GM10248 (cell line): ENCODE data around the gene ALCAM.

Experiments used
- CTCF ChIA-PET: fragments of 300-600 bp; sonication (Branson Sonifier 250); formaldehyde crosslinking; extraction: SDS; loops from one replicate; lab custom pipeline; 2021; ENCODE audit warnings: antibody characterized with exemption; lab: Yijun Ruan, JAX
- POLR2A ChIA-PET: fragments of 350-650 bp; sonication (Branson Sonifier 250); formaldehyde crosslinking; extraction: SDS; loops from one replicate; lab custom pipeline; 2020; ENCODE audit warnings: antibody characterized with exemption; lab: Yijun Ruan, JAX
- DNase-seq: peaks from one replicate; pipeline ENCODE4 v3.0.0; 2012; ENCODE audit errors: extremely low spot score
- CTCF ChIP-seq: IDR thresholded peaks from 2 replicates; pipeline ENCODE4 v1.5.1; 2012; ENCODE audit warnings: mild to moderate bottlenecking, low read depth; ENCODE audit errors: extremely low read depth, missing control alignments, control extremely low read depth

The ALCAM gene

GRCh38 chr3:105505170-105505569 lies 138.5 kb downstream of the ALCAM start:
- POLR2A ChIA-PET: interaction anchor here (0.6 kb wide), 1 partner anchor 550 kb away, joined by 5 read pairs; no protein-coding TSS in a partner anchor
- TF ChIP-seq CTCF: no peak
- CTCF ChIA-PET: interaction anchor here (0.8 to 5.8 kb wide), 7 partner anchors 9 to 1559 kb away, joined by 3 to 50 read pairs (median 4); no protein-coding TSS in a partner anchor
- DNase-seq: no peak

GRCh38 chr3:105511031-105511430 lies 144.3 kb downstream of the ALCAM start:
- POLR2A ChIA-PET: no interaction called here
- TF ChIP-seq CTCF: no peak
- CTCF ChIA-PET: interaction anchor here (1.2 to 1.5 kb wide), 5 partner anchors 9 to 145 kb away, joined by 3 to 4 read pairs (median 3); partner anchors contain the start of gene ALCAM
- no peak for DNase-seq

GRCh38 chr3:105512061-105512460 lies 145.4 kb downstream of the ALCAM start:
- ChIA-PET CTCF (interaction anchor here (1.0 to 1.4 kb wide), 3 partner anchors 10 to 146 kb away, joined by 3 to 4 read pairs (median 3); partner anchors contain the start of gene ALCAM), POLR2A (no interaction called here)
- no peak for DNase-seq
- TF ChIP-seq CTCF: no peak

GRCh38 chr3:105513042-105513441 lies 146.3 kb downstream of the ALCAM start:
- no peak for TF ChIP-seq CTCF
- DNase-seq: no peak
- POLR2A ChIA-PET: no interaction called here
- CTCF ChIA-PET: no interaction called here

GRCh38 chr3:105513886-105514285 lies 147.2 kb downstream of the ALCAM start:
- no peak for TF ChIP-seq CTCF
- ChIA-PET CTCF (no interaction called here), POLR2A (no interaction called here)
- DNase-seq: no peak

- ChIA-PET CTCF (interaction anchor here (4.8 kb wide), 1 partner anchor 12 kb away, joined by 45 read pairs; no protein-coding TSS in a partner anchor), POLR2A (no interaction called here)
- DNase-seq: no peak
- TF ChIP-seq CTCF: no peak
Observed at GRCh38 chr3:105515372-105515771, 148.7 kb downstream of the ALCAM start.
